Endometrium (tissue), 2 donors: ENCODE results near the gene JPT2.
"Not testable (repeated sequence)": the region's sequence is repeated elsewhere in the genome, so short reads cannot be mapped to it uniquely, and the experiment has no call there.

Experiments used
- FAIRE-seq: peaks from 2 replicates; lab custom pipeline; 2012; peaks lifted over from hg19 to GRCh38; lab: Jason Lieb, UNC
- donor health status: control.
- donor health status: control.

The JPT2 gene

DNA sequence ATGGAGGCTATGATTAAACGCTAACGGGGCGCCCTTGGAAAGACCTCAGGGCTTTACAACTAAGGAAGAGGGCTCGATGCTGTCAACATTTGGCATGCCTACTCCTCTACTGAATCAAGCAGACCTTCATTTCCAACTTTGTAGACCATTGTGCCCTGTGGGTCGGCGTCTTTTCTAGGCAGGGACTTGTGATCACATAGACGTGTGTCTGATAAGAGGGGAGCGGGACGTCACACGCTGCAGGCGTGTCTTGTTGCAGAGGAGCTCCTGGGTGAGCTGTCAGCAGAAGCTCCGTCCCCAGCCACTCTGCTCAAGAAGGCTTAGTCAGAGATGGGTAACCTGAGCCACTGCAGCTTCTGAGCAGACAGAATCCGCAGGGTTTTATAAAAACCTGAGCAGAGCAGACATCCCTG lies 30.7 kb downstream of the JPT2 start:
- no peak for FAIRE-seq

DNA sequence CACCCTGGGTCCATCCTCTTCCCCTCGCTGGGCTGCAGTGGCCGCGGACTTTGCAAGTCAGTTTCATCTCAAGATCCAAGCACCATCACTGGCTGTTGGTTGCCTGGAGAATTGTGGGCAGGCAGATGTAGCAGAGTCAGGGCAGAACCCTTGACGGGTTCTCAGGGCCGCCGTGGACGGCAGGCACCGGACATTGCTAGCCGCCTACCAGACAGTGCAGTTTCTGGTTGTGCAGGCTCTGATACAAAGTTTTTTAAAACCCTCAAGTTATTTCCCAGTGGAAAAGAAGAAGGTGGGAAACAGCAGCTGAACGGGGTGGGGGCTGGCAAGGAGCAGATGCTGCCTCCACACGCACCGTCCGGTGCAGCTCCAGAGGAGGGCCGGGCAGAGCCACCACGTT lies 31.3 kb downstream of the JPT2 start:
- FAIRE-seq: no peak

- FAIRE-seq: no peak
These were observed 32.9 kb downstream of the JPT2 start for GRCh38 chr16:1710811-1711507.

DNA sequence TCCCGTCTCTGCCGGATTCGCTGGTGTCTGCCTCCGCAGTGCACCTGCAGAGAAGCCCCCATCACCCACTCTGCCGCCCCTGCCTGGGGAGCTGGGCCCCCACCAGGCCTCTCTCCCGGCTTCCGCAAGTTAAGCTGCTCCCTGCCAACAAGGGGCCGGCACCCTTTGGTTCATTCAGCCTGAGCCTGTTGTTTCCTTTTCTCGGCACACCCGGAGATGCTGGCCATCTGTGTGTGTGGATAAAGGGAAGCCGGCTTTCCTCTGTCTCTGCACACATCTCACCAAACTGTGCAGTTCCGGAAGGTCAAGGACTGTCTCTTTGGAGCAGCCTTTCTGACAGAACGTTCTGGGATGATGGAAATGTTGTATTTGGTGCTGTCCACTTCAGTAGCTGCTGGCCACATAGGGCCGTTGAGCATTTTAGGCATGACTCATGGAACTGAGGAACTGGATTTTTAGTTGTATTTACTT lies 34.7 kb downstream of the JPT2 start:
- no peak for FAIRE-seq

- no peak for FAIRE-seq
These were observed 35.3 kb downstream of the JPT2 start for GRCh38 chr16:1713331-1713730.

GRCh38 chr16:1713933-1714332 lies 35.9 kb downstream of the JPT2 start:
- FAIRE-seq: no peak

DNA sequence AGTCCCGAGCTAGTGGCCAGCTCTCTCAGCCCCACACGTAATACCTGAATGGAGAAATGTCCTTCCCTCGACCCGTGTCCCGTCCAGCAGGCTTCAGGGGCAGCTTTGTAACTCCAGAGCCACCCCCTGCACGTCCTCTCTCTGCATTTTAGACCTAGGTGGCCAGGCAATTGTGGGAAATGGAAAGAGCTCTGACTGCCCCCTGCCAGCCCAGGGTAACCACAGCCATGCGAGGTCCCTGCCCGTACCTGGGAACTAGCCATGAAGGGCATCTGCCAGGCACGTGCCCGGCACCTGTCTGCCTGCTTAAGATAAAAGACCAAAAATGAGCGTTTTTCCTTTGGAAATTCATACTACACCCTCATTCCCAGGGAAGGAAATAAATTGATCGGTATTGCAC lies 37.1 kb downstream of the JPT2 start:
- FAIRE-seq: no peak

- not testable (repeated sequence) for FAIRE-seq
These were observed 40.2 kb downstream of the JPT2 start for GRCh38 chr16:1718236-1718635.

DNA sequence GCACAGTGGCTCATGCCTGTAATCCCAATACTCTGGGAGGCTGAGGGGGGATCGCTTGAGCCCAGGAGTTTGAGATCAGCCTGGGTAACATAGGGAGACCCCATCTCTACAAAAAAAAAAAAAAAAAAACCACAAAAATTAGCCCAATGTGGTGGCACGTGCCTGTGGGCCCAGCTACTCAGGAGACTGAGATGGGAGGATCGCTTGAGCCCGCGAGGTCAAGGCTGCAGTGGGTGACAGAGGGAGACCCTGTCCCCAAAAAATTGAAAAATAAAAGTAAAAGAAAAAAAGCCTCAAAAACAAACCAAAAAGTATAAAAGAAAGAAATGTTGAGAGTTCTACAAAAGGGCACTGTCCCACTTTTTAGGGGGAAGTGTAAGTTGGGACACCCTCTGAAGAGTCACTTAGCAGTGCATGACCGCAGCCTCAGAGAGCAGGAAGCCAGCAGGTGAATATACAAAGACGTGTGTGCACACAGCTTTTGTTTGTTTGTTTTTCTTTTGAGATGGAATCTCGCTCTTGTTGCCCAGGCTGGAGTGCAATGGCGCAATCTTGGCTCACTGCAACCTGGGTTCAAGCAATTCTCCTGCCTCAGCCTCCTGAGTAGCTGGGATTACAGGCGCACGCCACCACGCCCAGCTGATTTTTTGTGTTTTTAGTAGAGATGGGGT lies 41.6 kb downstream of the JPT2 start:
- FAIRE-seq: not testable (repeated sequence)

GRCh38 chr16:1721372-1721771 lies 43.3 kb downstream of the JPT2 start:
- no peak for FAIRE-seq

- no peak for FAIRE-seq
These were observed 45.5 kb downstream of the JPT2 start for GRCh38 chr16:1723450-1724147.

DNA sequence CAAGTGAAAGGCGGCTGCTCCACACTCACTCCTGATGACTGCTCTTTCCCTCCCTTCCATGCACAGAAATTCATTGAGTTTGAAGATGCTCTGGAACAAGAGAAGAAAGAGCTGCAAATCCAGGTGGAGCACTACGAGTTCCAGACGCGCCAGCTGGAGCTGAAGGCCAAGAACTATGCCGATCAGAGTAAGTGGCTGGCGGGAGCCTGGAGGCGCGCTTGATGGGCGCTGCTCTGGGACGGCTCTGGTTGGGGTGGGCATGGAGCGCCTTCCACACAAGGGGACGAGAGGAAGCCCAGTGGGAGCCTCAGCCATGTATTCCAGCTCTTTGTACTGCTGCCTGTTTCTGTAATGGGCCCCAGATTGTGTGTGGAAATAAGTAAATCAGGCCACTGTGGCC lies 46.4 kb downstream of the JPT2 start:
- no peak for FAIRE-seq

- no peak for FAIRE-seq
These were observed 48.8 kb downstream of the JPT2 start for GRCh38 chr16:1726661-1727502.

- FAIRE-seq: no peak
These were observed 49.9 kb downstream of the JPT2 start for GRCh38 chr16:1727651-1728624.

- FAIRE-seq: no peak
These were observed 50.9 kb downstream of the JPT2 start for GRCh38 chr16:1729026-1729425.

DNA sequence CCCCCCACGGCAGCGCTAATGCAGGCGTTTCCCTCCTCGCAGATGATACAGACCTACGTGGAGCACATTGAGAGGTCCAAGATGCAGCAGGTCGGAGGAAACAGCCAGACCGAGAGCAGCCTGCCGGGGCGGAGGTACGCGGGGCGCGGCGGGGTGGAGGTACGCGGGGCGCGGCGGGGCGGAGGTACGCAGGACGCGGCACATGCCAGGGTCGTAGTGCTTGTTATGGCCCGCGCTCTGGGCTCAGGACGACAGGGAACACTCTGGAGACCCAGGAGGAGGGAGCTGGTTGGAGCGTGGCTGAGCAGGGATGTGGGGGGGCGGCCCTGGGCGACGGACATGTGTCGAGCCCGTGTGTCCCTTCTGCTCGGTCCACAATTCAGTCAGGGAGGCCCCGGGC lies 51.4 kb downstream of the JPT2 start:
- no peak for FAIRE-seq

GRCh38 chr16:1731073-1731472 lies 53.0 kb downstream of the JPT2 start:
- FAIRE-seq: no peak

GRCh38 chr16:1731603-1732002 lies 53.5 kb downstream of the JPT2 start:
- FAIRE-seq: no peak

GRCh38 chr16:1732071-1732470 lies 54.0 kb downstream of the JPT2 start:
- FAIRE-seq: no peak

DNA sequence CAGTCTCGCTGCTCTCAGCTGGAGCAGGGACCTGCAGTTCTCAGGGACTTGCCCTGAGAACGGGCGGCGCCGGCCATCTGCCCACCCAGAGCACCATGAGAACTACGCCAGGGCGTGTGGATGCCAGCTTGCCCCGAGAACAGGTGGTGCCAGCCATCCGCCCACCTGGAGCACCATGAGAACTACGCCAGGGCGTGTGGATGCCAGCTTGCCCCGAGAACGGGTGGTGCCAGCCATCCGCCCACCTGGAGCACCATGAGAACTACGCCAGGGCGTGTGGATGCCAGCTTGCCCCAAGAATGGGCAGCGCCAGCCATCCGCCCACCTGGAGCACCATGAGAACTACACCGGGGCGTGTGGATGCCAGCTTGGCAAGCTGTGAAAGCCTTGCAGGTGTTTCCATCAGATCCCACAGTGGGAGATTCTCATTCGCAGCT lies 54.5 kb downstream of the JPT2 start:
- not testable (repeated sequence) for FAIRE-seq

- no peak for FAIRE-seq
These were observed 56.0 kb downstream of the JPT2 start for GRCh38 chr16:1734123-1734522.
